ENCODE measurements around the gene RHOD. TPM values are rescaled to one million over a fixed set of nuclear protein-coding genes. Genes with fewer than 3 reads are reported as not detected.
A peak's percentile ranks its signal among the peaks of the same experiment; 100 is the strongest.

Gene RHOD
- total RNA-seq: 49.5 TPM
- long read RNA-seq, transcript RHOD-201 (5 exons, 1,129 nt): major isoform, 65 of 75 reads
- long read RNA-seq, partial matches to known transcripts: 2 of 75 reads
- long read RNA-seq, other reads (novel, unspliced or antisense): 8 of 75 reads

- Histone ChIP-seq H3K27me3 (ENCODE audit: low read depth) (peaks cover 15% of the 10 kb centered on the region), H3K4me1 (peaks cover 70% of the 10 kb centered on the region), H3K36me3 (no peaks in the 10 kb centered on the region), H3K4me3 (peak within 1 kb of the TSS; percentile 75), H3K9me3 (replicated peaks) (no peaks in the 10 kb centered on the region), H3K27ac (replicated peaks) (peak within 1 kb of the TSS; percentile 89)
- DNase-seq: peak; percentile 54
- intact Hi-C loops (cut with micrococcal nuclease): no loop called here
- no peak for TF ChIP-seq CTCF (IDR thresholded peaks at IDR 0.05; ENCODE audit: borderline replicate concordance)
Measured at GRCh38 chr11:67056267-67057204, at the start of gene RHOD. TSS of gene RHOD (plus strand) at chr11:67056847. CDS start at chr11:67056903, 56 bp downstream.

- no peaks in the 10 kb centered on the region for H3K36me3 ChIP-seq
- no peak for DNase-seq
Measured at GRCh38 chr11:67007126-67007525, 49.5 kb upstream of the RHOD start.

GRCh38 chr11:67010296-67010905, 46.2 kb upstream of the RHOD start:
- Histone ChIP-seq H3K4me3 (no peak overlapping the region), H3K36me3 (no peaks in the 10 kb centered on the region), H3K27me3 (ENCODE audit: low read depth) (peaks cover 3% of the 10 kb centered on the region), H3K4me1 (no peaks in the 10 kb centered on the region), H3K27ac (replicated peaks) (no peak overlapping the region), H3K9me3 (replicated peaks) (no peaks in the 10 kb centered on the region)
- intact Hi-C loops (cut with micrococcal nuclease): no loop called here
- DNase-seq: no peak
- no peak for TF ChIP-seq CTCF (IDR thresholded peaks at IDR 0.05; ENCODE audit: borderline replicate concordance)

More at GRCh38 chr11:67007126-67007525, 49.5 kb upstream of the RHOD start:
- no peaks in the 10 kb centered on the region for H3K27me3 ChIP-seq (ENCODE audit: low read depth)
- no peak overlapping the region for H3K4me3 ChIP-seq
- H3K9me3 ChIP-seq (replicated peaks): no peaks in the 10 kb centered on the region
- H3K27ac ChIP-seq (replicated peaks): no peak overlapping the region
- intact Hi-C loops (cut with micrococcal nuclease): no loop called here
- no peaks in the 10 kb centered on the region for H3K4me1 ChIP-seq
- no peak for TF ChIP-seq CTCF (IDR thresholded peaks at IDR 0.05; ENCODE audit: borderline replicate concordance)

- no peak for TF ChIP-seq CTCF (IDR thresholded peaks at IDR 0.05; ENCODE audit: borderline replicate concordance)
- peaks cover 10% of the 10 kb centered on the region for H3K27me3 ChIP-seq (ENCODE audit: low read depth)
- no peaks in the 10 kb centered on the region for H3K9me3 ChIP-seq (replicated peaks)
- no peak overlapping the region for H3K4me3 ChIP-seq
- H3K4me1 ChIP-seq: no peaks in the 10 kb centered on the region
- no peak overlapping the region for H3K27ac ChIP-seq (replicated peaks)
- H3K36me3 ChIP-seq: no peaks in the 10 kb centered on the region
- no peak for DNase-seq
- intact Hi-C loops (cut with micrococcal nuclease): no loop called here
Measured at GRCh38 chr11:67013511-67014045, 43.1 kb upstream of the RHOD start.

- Histone ChIP-seq H3K27ac (replicated peaks) (no peak overlapping the region), H3K4me3 (no peak overlapping the region), H3K4me1 (no peaks in the 10 kb centered on the region), H3K9me3 (replicated peaks) (no peaks in the 10 kb centered on the region), H3K27me3 (ENCODE audit: low read depth) (peaks cover 10% of the 10 kb centered on the region), H3K36me3 (no peaks in the 10 kb centered on the region)
- TF ChIP-seq CTCF (IDR thresholded peaks at IDR 0.05; ENCODE audit: borderline replicate concordance): no peak
- DNase-seq: no peak
- intact Hi-C loops (cut with micrococcal nuclease): no loop called here
Measured at GRCh38 chr11:67014343-67014742, 42.3 kb upstream of the RHOD start.

Data from left ventricle myocardium inferior (tissue), 1 donor.